Common myeloid progenitor, CD34-positive (primary cell): Measurements from ENCODE around the gene NOTUM.

Experiments
- CTCF ChIA-PET: fragments of 350-600 bp; sonication (Branson Sonifier 250); formaldehyde crosslinking; loops from one replicate; lab custom pipeline; 2021; ENCODE audit warnings: antibody characterized with exemption; lab: Charles Lee
- POLR2A ChIA-PET: fragments of 350-600 bp; sonication (Branson Sonifier 250); formaldehyde crosslinking; loops from one replicate; lab custom pipeline; 2021; ENCODE audit warnings: antibody characterized with exemption; lab: Charles Lee
- DNase-seq, 3 donors: peaks; one replicate each; pipeline versions ENCODE4 v3.0.0 to v3.0.0-alpha.2; 2013
- H3K27ac ChIP-seq, 2 experiments: 1 replicate in 1 of 2; 2 replicates in 1 of 2; pipeline ENCODE4 v1.7.0; 2013; ENCODE audit warnings: inconsistent platforms in 2 of 2, low read length in 2 of 2, mild to moderate bottlenecking in 2 of 2, low read depth in 1 of 2, moderate library complexity in 1 of 2; ENCODE audit not compliant: severe bottlenecking in 2 of 2, insufficient read depth in 1 of 2, poor library complexity in 1 of 2
- H3K27me3 ChIP-seq, 5 experiments: replicated peaks in 2 of 5; 1 replicate in 3 of 5; 2 replicates in 2 of 5; pipeline versions ENCODE4 v1.6.1 to v1.7.0; 2013; ENCODE audit warnings: low read length in 4 of 5, mild to moderate bottlenecking in 2 of 5, moderate library complexity in 2 of 5, inconsistent platforms in 1 of 5; ENCODE audit not compliant: insufficient read depth in 5 of 5, control insufficient read depth in 4 of 5
- H3K36me3 ChIP-seq, 4 experiments: 1 replicate in 2 of 4; 2 replicates in 2 of 4; pipeline versions ENCODE4 v1.6.1 to v1.7.0; 2013; ENCODE audit warnings: low read length in 3 of 4, control low read depth in 1 of 4, mild to moderate bottlenecking in 1 of 4; ENCODE audit not compliant: control insufficient read depth in 4 of 4, insufficient read depth in 4 of 4
- H3K4me1 ChIP-seq, 4 experiments: 1 replicate in 3 of 4; 2 replicates in 1 of 4; pipeline versions ENCODE4 v1.6.1 to v1.7.1; 2013; ENCODE audit warnings: low read length in 3 of 4, mild to moderate bottlenecking in 3 of 4, control low read depth in 1 of 4, inconsistent platforms in 1 of 4, moderate library complexity in 1 of 4; ENCODE audit not compliant: control insufficient read depth in 4 of 4, insufficient read depth in 4 of 4; ENCODE audit errors: control extremely low read depth in 1 of 4
- H3K4me3 ChIP-seq, 7 experiments: 1 replicate in 4 of 7; 2 replicates in 3 of 7; pipeline versions ENCODE4 v1.5.1 to v1.7.0; 2013; ENCODE audit warnings: mild to moderate bottlenecking in 7 of 7, low read length in 6 of 7, moderate library complexity in 6 of 7, inconsistent platforms in 2 of 7, low read depth in 2 of 7, control low read depth in 1 of 7; ENCODE audit not compliant: insufficient read depth in 4 of 7, control insufficient read depth in 1 of 7; ENCODE audit errors: extremely low read depth in 1 of 7
- H3K9me3 ChIP-seq, 5 experiments: 1 replicate in 4 of 5; 2 replicates in 1 of 5; pipeline versions ENCODE4 v1.6.1 to v1.7.1; 2013; ENCODE audit warnings: low read length in 4 of 5, mild to moderate bottlenecking in 2 of 5, inconsistent platforms in 1 of 5, low read depth in 1 of 5, moderate library complexity in 1 of 5; ENCODE audit not compliant: control insufficient read depth in 4 of 5, insufficient read depth in 2 of 5; ENCODE audit errors: control extremely low read depth in 1 of 5
- WGBS: methylation state at CpG from one replicate; pipeline ENCODE4 v1.1.5; 2013; ENCODE audit not compliant: insufficient coverage; 5-methylcytosine and 5-hydroxymethylcytosine counted together

NOTUM gene

DNA sequence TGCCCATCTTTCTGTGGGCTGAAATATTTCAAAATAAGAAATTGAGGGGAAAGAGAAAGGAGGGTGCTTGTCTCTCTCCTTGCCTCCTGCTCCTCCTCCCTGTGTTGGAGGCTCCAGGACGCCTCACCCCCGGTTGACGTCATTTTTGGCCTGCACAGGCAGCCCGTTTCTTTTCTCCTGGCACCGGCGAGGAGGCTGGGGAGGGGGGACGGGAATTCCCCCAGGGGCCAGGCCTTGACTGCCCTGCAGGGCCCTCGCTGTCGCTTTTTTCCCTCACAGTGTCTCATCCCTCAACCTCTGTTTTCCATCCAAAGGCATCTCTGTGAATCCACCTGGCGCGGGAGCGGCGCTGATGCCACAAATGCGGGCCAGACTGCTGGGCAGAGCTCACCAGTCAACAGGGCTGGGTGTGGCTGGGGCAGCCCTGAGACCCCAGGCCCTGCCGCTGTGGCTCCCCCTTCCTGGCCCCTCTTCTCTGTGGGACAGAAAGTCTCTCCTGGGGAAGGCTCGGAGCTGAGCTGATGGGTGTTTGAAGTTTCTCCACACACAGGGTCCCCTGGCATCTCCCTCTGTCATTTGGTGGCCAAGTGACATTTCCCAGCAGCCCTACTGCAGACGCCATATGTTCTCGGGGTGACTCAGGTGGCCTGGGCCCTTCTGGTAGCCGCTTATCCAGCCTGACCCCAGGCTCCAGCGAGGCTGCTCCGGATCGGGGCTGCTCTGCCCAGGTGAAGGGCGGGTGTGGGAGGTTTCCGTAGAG, 45.7 kb upstream of the NOTUM start:
- no peak for DNase-seq
- no peaks in the 10 kb centered on the region for H3K27me3 ChIP-seq
- 98% methylated on average over 22 of the region's 24 CpGs for WGBS
- H3K4me3 ChIP-seq: no peak overlapping the region
- H3K9me3 ChIP-seq: no peaks in the 10 kb centered on the region
- H3K27ac ChIP-seq: no peak overlapping the region
- ChIA-PET POLR2A (no interaction called here), CTCF (interaction anchor here (0.6 to 5.2 kb wide), 2 partner anchors 15 to 31 kb away, joined by 3 to 30 read pairs; partner anchors contain the start of genes CENPX and LRRC45)
- peaks cover 0 to 26% (median 12%) of the 10 kb centered on the region in 4 experiments for H3K4me1 ChIP-seq
- peaks cover 0 to 2% (median under 1%) of the 10 kb centered on the region in 4 experiments for H3K36me3 ChIP-seq

DNA sequence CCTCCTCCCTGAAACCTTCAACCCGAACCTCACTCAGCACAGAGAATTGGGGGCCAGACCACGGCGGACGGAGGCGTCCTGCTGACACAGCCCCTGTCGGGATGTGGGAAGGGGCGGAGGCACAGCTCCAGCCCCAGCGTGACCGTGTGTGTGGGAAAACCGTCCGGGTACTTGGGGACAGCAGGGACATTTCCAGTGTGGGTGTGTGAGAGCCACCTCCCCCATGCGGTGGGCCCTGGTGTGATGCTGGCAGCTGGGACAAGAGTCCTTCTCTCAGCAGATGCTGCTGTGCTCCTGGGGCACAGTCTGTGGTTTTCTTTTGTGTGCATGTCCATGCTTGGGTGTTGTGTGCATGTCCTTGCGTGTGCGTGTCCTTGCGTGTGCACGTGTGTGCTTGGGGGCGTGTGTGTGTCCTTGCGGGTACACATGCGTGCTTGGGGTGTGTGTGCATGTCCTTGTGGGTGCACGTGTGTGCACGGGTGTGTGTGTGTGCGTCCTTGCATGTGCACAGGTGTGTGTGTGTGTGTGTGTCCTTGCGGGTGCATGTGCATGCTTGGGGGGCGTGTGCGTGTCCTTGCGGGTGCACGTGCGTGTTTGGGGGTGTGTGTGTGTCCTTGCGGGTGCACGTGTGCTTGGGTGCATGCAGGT, 44.8 kb upstream of the NOTUM start:
- Histone ChIP-seq H3K9me3 (no peaks in the 10 kb centered on the region), H3K27me3 (no peaks in the 10 kb centered on the region), H3K27ac (no peak overlapping the region), H3K4me3 (no peak overlapping the region), H3K36me3 (no peaks in the 10 kb centered on the region), H3K4me1 (peaks cover 0 to 21% (median 9%) of the 10 kb centered on the region in 4 experiments)
- 97% methylated on average over 20 of the region's 30 CpGs for WGBS
- ChIA-PET CTCF (no interaction called here), POLR2A (no interaction called here)
- DNase-seq: no peak

DNA sequence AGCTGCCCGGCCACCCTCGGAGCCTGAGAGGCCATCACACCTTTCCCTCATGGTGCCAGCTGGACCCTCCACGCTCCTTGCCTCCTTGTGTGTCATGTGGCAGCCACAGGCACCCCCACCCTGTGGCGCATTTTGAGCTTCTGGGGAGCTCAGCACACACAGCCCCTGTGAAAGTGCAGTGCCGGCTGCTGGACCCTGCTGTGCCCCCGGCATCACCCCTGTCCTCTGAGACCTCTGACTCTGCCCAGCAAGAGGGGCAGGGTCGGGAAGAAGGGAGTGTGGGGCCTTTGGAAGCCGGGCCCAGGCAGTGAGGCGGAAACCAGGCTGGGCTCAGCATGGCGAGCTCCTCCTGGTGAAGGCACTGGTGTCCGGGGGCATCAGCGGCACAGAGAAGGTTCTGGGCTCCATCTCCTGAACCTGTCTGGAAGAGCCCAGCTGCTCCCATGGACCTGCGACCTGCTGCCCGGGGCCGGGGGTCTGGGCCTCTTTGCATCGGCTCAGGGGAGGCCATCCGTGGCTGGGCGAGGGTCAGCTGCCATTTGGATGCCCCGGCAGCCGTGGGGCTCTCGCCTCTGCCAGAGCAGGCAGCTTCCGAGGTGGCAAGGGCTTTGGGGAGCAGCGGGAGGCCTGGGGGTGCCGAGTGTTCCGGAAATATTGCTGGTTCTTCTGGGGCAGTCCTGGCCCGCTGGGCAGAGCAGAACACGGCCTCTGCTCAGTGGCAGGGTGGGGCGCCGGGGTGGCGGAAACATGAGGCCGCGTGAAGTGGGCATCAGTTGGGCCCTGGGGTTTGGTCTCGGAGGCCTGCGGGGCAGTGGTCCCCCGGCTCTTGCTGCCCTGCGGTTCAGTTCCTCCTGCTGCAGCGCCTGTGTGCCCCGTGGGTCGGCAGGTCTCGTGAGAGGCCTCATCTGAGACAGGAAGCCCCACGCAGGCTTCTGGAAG, 43.8 kb upstream of the NOTUM start:
- ChIA-PET POLR2A (no interaction called here), CTCF (interaction anchor here (1.0 kb wide), 1 partner anchor 38 kb away, joined by 3 read pairs; no protein-coding TSS in a partner anchor)
- H3K9me3 ChIP-seq: no peaks in the 10 kb centered on the region
- DNase-seq: no peak
- peaks cover 0 to 17% (median 9%) of the 10 kb centered on the region in 4 experiments for H3K4me1 ChIP-seq
- H3K27me3 ChIP-seq: no peaks in the 10 kb centered on the region
- H3K36me3 ChIP-seq: no peaks in the 10 kb centered on the region
- 83% methylated on average over 37 of the region's 41 CpGs for WGBS
- H3K27ac ChIP-seq: no peak overlapping the region
- no peak overlapping the region for H3K4me3 ChIP-seq

DNA sequence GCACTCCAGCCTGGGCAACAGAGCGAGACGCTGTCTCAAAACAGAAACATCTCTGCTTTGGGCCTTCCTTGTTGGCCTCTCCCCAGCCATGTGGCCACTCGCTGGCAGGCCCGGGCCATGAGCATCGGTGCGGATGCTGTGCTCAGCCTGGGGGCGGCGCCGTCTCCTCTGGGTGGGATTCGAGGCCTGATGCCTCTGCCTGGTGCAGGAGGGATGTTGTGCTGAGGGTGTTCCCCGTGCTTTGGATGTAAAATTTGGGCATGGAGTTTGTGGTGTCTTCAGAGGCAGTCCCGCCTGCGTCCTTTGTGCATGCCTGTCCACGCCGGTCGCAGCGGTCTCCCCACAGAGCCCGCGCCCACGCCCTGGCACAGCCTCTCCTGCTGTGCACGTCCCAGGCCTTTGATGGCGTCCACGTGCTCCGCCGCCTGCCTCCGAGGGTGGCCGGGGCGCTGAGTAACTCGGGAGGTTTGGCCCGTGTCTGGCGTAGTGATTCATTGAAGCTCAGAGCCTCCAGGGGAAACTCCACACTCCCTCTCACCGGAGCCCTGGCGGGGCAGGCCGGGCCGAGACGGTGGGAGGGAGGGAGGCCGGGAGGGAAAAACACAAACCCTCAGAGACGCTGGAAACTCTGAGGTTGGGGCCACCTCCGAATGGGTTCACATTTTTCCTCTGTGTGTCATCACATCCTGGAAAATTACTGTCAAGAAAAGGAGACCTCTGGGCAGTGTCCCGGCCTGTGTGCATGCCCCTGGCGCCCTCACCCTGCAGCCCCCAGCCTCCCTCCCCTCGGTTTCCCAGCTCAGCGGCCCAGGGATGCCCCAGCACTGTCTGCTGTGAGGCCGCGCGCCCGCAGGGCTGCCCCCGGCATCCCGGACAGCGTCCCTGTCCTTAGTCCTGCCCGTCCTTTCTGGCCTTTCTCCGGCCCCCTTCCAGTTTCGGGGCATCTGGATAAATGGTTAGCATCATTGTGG, 42.7 kb upstream of the NOTUM start:
- Histone ChIP-seq H3K27me3 (no peaks in the 10 kb centered on the region), H3K4me1 (peaks cover 0 to 6% (median under 1%) of the 10 kb centered on the region in 4 experiments), H3K27ac (no peak overlapping the region), H3K36me3 (peaks cover 0 to 3% (median 0%) of the 10 kb centered on the region in 4 experiments), H3K9me3 (no peaks in the 10 kb centered on the region), H3K4me3 (no peak overlapping the region)
- DNase-seq: no peak
- WGBS: 98% methylated on average over 35 of the region's 53 CpGs
- ChIA-PET CTCF (interaction anchor here (1.0 to 1.7 kb wide), 2 partner anchors 17 to 36 kb away, joined by 3 read pairs; no protein-coding TSS in a partner anchor), POLR2A (no interaction called here)

DNA sequence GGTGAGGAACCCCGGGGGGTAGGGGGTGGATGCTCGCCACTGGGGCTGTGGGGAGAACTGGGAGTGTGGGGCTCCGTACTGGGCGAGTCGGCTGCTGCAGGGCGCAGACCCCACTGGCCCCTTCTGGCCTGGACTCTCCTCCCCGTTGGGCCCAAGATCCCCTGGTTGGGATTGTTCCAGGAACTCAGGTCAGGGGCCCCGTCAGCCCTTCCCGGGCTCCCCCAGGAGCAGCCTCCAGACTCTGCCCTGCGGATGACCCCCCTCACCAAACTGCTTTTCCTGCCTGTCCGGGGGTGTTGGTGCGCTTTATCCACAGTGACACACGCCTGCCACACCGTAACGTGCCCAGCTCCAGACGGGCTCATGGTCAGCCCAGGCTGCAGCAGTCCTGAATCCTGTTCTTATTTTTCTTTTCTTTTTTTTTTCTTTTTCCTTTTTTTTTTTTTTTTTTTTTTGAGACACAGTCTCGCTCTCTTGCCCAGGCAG, 40.6 kb upstream of the NOTUM start:
- ChIA-PET POLR2A (no interaction called here), CTCF (interaction anchor here (0.9 to 1.4 kb wide), 3 partner anchors 9 to 42 kb away, joined by 3 read pairs; no protein-coding TSS in a partner anchor)
- H3K4me1 ChIP-seq: peaks cover 0 to 6% (median 0%) of the 10 kb centered on the region in 4 experiments
- no peaks in the 10 kb centered on the region for H3K27me3 ChIP-seq
- H3K27ac ChIP-seq: no peak overlapping the region
- H3K9me3 ChIP-seq: no peaks in the 10 kb centered on the region
- WGBS: 85% methylated on average over 9 of the region's 17 CpGs
- H3K4me3 ChIP-seq: no peak overlapping the region
- peaks cover 0 to 6% (median 3%) of the 10 kb centered on the region in 4 experiments for H3K36me3 ChIP-seq
- DNase-seq: no peak
